ENCODE results near the gene DNAAF5. TPM values are rescaled to one million over a fixed set of nuclear protein-coding genes. Genes with fewer than 3 reads are reported as not detected.
A peak's percentile ranks its signal among the peaks of the same experiment; 100 is the strongest.

The DNAAF5 gene
- total and polyA plus RNA-seq, 2 of the 4 experiments (the other 2 are of a cell fraction) = 12.4 to 32.6 TPM

GRCh38 chr7:681551-682307 lies 44.8 kb upstream of the DNAAF5 start:
- no peaks in the 10 kb centered on the region for H4K20me1 ChIP-seq (ENCODE audit: insufficient read depth, low read length)
- no peak overlapping the region for H3K14ac ChIP-seq (replicated peaks; ENCODE audit: low read depth, low read length)
- no peak overlapping the region for H2BK120ac ChIP-seq (ENCODE audit: low read depth, low read length)
- H4K91ac ChIP-seq (ENCODE audit: insufficient read depth, low read depth, low read length) = no peak overlapping the region
- H2BK15ac ChIP-seq (ENCODE audit: low read depth, low read length) = no peak overlapping the region
- no peaks in the 10 kb centered on the region for H3K4me1 ChIP-seq (ENCODE audit: control insufficient read depth, insufficient read depth, low read length)
- no peaks in the 10 kb centered on the region for H3K9me1 ChIP-seq (ENCODE audit: insufficient read depth, low read length)
- POLR2A ChIA-PET (ENCODE audit: unreplicated experiment) = no interaction called here
- dilution Hi-C loops (cut with HindIII; ENCODE audit: low sequenced_read_pairs, unreplicated experiment) = no loop called here
- H3K9me3 ChIP-seq (ENCODE audit: control insufficient read depth, insufficient read depth, low read length) = peaks cover 12% of the 10 kb centered on the region
- H3K56ac ChIP-seq (ENCODE audit: extremely low read depth, insufficient read depth, low read length) = no peak overlapping the region
- intact Hi-C loops (cut with micrococcal nuclease) = no loop called here
- BruUV-seq (replicated peaks) = no TSS peak
- CTCF ChIA-PET = interaction anchor here (0.6 kb wide), 1 partner anchor 37 kb away, joined by 3 read pairs; no protein-coding TSS in a partner anchor
- H4K5ac ChIP-seq (ENCODE audit: low read depth, low read length) = no peak overlapping the region
- H3K4me2 ChIP-seq (ENCODE audit: low read depth, low read length) = no peak overlapping the region
- H3K27ac ChIP-seq (ENCODE audit: insufficient read depth, low read length) = no peak overlapping the region
- no peak overlapping the region for H3K9ac ChIP-seq (ENCODE audit: low read depth, low read length)
- DNase-seq = no peak
- peak overlapping the region; percentile 29 for H2AK9ac ChIP-seq (replicated peaks; ENCODE audit: low read depth, low read length, poor library complexity)
- no peak overlapping the region for H2AFZ ChIP-seq (replicated peaks; ENCODE audit: low read length, poor library complexity)
- H2BK5ac ChIP-seq (ENCODE audit: low read depth, low read length, poor library complexity, severe bottlenecking) = no peak overlapping the region
- no peak overlapping the region for H3K4me3 ChIP-seq (ENCODE audit: insufficient read depth, low read depth, low read length)
- no peak overlapping the region for H3K23ac ChIP-seq (ENCODE audit: low read depth, low read length)
- no peak overlapping the region for H2AK5ac ChIP-seq (ENCODE audit: low read depth, low read length)
- in situ Hi-C loops (cut with MboI; ENCODE audit: low sequenced_read_pairs) = no loop called here
- 82% methylated on average over 6 of the region's 13 CpGs; no CpG with 5 or more reads in 1 of the 2 experiments for WGBS, 2 experiments (ENCODE audit: extremely low coverage in 2 of 2, insufficient read length in 1 of 2)
- H3K27me3 ChIP-seq (ENCODE audit: control insufficient read depth, insufficient read depth, low read length) = no peaks in the 10 kb centered on the region
- no peak for ATAC-seq (ENCODE audit: low read depth)
- no peak overlapping the region for H4K8ac ChIP-seq (ENCODE audit: low read depth in 2 of 2, low read length in 2 of 2)
- no peak overlapping the region for H3K18ac ChIP-seq (ENCODE audit: low read depth, low read length)
- H3K79me1 ChIP-seq (ENCODE audit: low read depth in 1 of 2, low read length in 2 of 2) = no peaks in the 10 kb centered on the region
- H2BK20ac ChIP-seq (ENCODE audit: low read depth, low read length) = no peak overlapping the region
- TF ChIP-seq MXI1 (IDR thresholded peaks at IDR 0.05; ENCODE audit: borderline replicate concordance, low read depth, low read length) (no peak), NFE2L2 (IDR thresholded peaks at IDR 0.05; ENCODE audit: low read depth, low read length) (no peak), MAFK (IDR thresholded peaks at IDR 0.05; ENCODE audit: low read depth, low read length) (no peak)
- H3K4ac ChIP-seq (ENCODE audit: low read depth, low read length) = no peak overlapping the region
- peaks cover 4% of the 10 kb centered on the region for H3K36me3 ChIP-seq (ENCODE audit: control insufficient read depth, insufficient read depth, low read length)
